GM23338 (cell line): ENCODE measurements around the gene KMT2C.

Source experiments
- TF ChIP-seq, protein P1 (sequence below): IDR thresholded peaks from one replicate; pipeline ENCODE4 v1.6.1; 2018; ENCODE audit warnings: antibody characterized with exemption; ENCODE audit not compliant: unreplicated experiment
- TF ChIP-seq, protein P2 (sequence below), 2 experiments: fragments of 200-600 bp in 1 of 2; sonication (generic) in 1 of 2; conservative IDR thresholded peaks; 2 replicates each; pipeline versions ENCODE4 v1.5.1 to v1.6.1; 2016 to 2017; ENCODE audit warnings: antibody characterized with exemption in 2 of 2, low read depth in 2 of 2, mild to moderate bottlenecking in 2 of 2, moderate library complexity in 1 of 2

GRCh38 chr7:152127229-152127628, 308.6 kb downstream of the KMT2C start:
- TF ChIP-seq, protein P1, sequence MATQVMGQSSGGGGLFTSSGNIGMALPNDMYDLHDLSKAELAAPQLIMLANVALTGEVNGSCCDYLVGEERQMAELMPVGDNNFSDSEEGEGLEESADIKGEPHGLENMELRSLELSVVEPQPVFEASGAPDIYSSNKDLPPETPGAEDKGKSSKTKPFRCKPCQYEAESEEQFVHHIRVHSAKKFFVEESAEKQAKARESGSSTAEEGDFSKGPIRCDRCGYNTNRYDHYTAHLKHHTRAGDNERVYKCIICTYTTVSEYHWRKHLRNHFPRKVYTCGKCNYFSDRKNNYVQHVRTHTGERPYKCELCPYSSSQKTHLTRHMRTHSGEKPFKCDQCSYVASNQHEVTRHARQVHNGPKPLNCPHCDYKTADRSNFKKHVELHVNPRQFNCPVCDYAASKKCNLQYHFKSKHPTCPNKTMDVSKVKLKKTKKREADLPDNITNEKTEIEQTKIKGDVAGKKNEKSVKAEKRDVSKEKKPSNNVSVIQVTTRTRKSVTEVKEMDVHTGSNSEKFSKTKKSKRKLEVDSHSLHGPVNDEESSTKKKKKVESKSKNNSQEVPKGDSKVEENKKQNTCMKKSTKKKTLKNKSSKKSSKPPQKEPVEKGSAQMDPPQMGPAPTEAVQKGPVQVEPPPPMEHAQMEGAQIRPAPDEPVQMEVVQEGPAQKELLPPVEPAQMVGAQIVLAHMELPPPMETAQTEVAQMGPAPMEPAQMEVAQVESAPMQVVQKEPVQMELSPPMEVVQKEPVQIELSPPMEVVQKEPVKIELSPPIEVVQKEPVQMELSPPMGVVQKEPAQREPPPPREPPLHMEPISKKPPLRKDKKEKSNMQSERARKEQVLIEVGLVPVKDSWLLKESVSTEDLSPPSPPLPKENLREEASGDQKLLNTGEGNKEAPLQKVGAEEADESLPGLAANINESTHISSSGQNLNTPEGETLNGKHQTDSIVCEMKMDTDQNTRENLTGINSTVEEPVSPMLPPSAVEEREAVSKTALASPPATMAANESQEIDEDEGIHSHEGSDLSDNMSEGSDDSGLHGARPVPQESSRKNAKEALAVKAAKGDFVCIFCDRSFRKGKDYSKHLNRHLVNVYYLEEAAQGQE: no peak
- TF ChIP-seq, protein P2, sequence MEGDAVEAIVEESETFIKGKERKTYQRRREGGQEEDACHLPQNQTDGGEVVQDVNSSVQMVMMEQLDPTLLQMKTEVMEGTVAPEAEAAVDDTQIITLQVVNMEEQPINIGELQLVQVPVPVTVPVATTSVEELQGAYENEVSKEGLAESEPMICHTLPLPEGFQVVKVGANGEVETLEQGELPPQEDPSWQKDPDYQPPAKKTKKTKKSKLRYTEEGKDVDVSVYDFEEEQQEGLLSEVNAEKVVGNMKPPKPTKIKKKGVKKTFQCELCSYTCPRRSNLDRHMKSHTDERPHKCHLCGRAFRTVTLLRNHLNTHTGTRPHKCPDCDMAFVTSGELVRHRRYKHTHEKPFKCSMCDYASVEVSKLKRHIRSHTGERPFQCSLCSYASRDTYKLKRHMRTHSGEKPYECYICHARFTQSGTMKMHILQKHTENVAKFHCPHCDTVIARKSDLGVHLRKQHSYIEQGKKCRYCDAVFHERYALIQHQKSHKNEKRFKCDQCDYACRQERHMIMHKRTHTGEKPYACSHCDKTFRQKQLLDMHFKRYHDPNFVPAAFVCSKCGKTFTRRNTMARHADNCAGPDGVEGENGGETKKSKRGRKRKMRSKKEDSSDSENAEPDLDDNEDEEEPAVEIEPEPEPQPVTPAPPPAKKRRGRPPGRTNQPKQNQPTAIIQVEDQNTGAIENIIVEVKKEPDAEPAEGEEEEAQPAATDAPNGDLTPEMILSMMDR (conservative IDR thresholded peaks at IDR 0.05; ENCODE audit: low read depth in 2 of 2): no peak
